HG03159 (cell line): ENCODE measurements around the gene SUMF1.
"Not testable (repeated sequence)": the region's sequence is repeated elsewhere in the genome, so short reads cannot be mapped to it uniquely, and the experiment has no call there.

Source experiments
- ATAC-seq: cut with Tn5 transposase; IDR thresholded peaks from one replicate; pipeline ENCODE4 v1.9.1; 2021; ENCODE audit warnings: mild to moderate bottlenecking, moderate library complexity; ENCODE audit not compliant: unreplicated experiment

Gene SUMF1

GRCh38 chr3:4340411-4341335 lies 126.4 kb downstream of the SUMF1 start:
- no peak for ATAC-seq

- ATAC-seq, result no peak
Measured at GRCh38 chr3:4340077-4340410, 127.0 kb downstream of the SUMF1 start.

- ATAC-seq, result no peak
Measured at GRCh38 chr3:4338751-4339150, 128.3 kb downstream of the SUMF1 start.

- ATAC-seq, result no peak
Measured at GRCh38 chr3:4336850-4337546, 130.1 kb downstream of the SUMF1 start.

- no peak for ATAC-seq
Measured at GRCh38 chr3:4335840-4336562, 131.1 kb downstream of the SUMF1 start.

GRCh38 chr3:4334548-4334947 lies 132.5 kb downstream of the SUMF1 start:
- no peak for ATAC-seq

- no peak for ATAC-seq
Measured at GRCh38 chr3:4332991-4333390, 134.1 kb downstream of the SUMF1 start.

GRCh38 chr3:4332574-4332973 lies 134.5 kb downstream of the SUMF1 start:
- ATAC-seq, result no peak

- no peak for ATAC-seq
Measured at GRCh38 chr3:4332111-4332510, 135.0 kb downstream of the SUMF1 start.

GRCh38 chr3:4329806-4330205 lies 137.3 kb downstream of the SUMF1 start:
- ATAC-seq, result not testable (repeated sequence)

GRCh38 chr3:4326868-4327267 lies 140.2 kb downstream of the SUMF1 start:
- ATAC-seq, result no peak

GRCh38 chr3:4323246-4324027 lies 143.6 kb downstream of the SUMF1 start:
- ATAC-seq, result no peak

GRCh38 chr3:4322635-4323034 lies 144.4 kb downstream of the SUMF1 start:
- no peak for ATAC-seq

GRCh38 chr3:4321732-4322131 lies 145.3 kb downstream of the SUMF1 start:
- no peak for ATAC-seq

GRCh38 chr3:4320096-4320911 lies 146.8 kb downstream of the SUMF1 start:
- no peak for ATAC-seq

GRCh38 chr3:4314688-4315087 lies 152.4 kb downstream of the SUMF1 start:
- no peak for ATAC-seq

GRCh38 chr3:4313606-4314293 lies 153.3 kb downstream of the SUMF1 start:
- no peak for ATAC-seq

- ATAC-seq, result no peak
Measured at GRCh38 chr3:4311496-4311895, 155.6 kb downstream of the SUMF1 start.
